DOHH2 (cell line): Measurements from ENCODE around the gene SUCLG1.

Source experiments
- EZH2phosphoT487 ChIP-seq: fragments of 200-600 bp; sonication (generic); IDR thresholded peaks from 2 replicates; pipeline ENCODE4 v1.6.1; 2017; ENCODE audit warnings: borderline replicate concordance, mild to moderate bottlenecking, antibody characterized with exemption, low read length, moderate library complexity, mixed read lengths
- TF ChIP-seq, protein P1 (sequence below): fragments of 200-600 bp; sonication (generic); IDR thresholded peaks from one replicate; pipeline ENCODE4 v1.5.1; 2014; ENCODE audit warnings: antibody characterized with exemption, mild to moderate bottlenecking, low read depth, low read length; ENCODE audit not compliant: poor library complexity, severe bottlenecking

GRCh38 chr2:84477886-84478285 lies 18.8 kb upstream of the SUCLG1 start:
- TF ChIP-seq, protein P1, sequence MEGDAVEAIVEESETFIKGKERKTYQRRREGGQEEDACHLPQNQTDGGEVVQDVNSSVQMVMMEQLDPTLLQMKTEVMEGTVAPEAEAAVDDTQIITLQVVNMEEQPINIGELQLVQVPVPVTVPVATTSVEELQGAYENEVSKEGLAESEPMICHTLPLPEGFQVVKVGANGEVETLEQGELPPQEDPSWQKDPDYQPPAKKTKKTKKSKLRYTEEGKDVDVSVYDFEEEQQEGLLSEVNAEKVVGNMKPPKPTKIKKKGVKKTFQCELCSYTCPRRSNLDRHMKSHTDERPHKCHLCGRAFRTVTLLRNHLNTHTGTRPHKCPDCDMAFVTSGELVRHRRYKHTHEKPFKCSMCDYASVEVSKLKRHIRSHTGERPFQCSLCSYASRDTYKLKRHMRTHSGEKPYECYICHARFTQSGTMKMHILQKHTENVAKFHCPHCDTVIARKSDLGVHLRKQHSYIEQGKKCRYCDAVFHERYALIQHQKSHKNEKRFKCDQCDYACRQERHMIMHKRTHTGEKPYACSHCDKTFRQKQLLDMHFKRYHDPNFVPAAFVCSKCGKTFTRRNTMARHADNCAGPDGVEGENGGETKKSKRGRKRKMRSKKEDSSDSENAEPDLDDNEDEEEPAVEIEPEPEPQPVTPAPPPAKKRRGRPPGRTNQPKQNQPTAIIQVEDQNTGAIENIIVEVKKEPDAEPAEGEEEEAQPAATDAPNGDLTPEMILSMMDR, result no peak
- TF ChIP-seq EZH2phosphoT487, result no peak
